ENCODE results near the gene DRD4. TPM values are rescaled to one million over a fixed set of nuclear protein-coding genes. Genes with fewer than 3 reads are reported as not detected.

DRD4 gene
- total and polyA plus RNA-seq, 9 of the 15 experiments (the other 6 are each of a cell fraction or from before 2014, with no cell fraction given), result 0.04 to 0.95 (median 0.21) TPM; not detected in 5

GRCh38 chr11:615504-616319 is 21.4 kb upstream of the DRD4 start, which contains the start of gene IRF7 (continued):
- TF ChIP-seq CEBPG (CRISPR knock-in tag; IDR thresholded peaks at IDR 0.05), result no peak
- no peak for TF ChIP-seq CEBPG (tag; conservative IDR thresholded peaks at IDR 0.05 in 1 of 2, IDR thresholded peaks at IDR 0.05 in 1 of 2)
- no peak for TF ChIP-seq USF2 (CRISPR knock-in tag; IDR thresholded peaks at IDR 0.05)
- 0 out of 4 replicates have a peak, but pooled peaks of 1 of the 2 experiments have one; percentile 25 for TF ChIP-seq ZNF639 (CRISPR knock-in tag; conservative IDR thresholded peaks at IDR 0.05 in 1 of 2, IDR thresholded peaks at IDR 0.05 in 1 of 2)
- TF ChIP-seq PATZ1 (CRISPR knock-in tag; IDR thresholded peaks at IDR 0.05; ENCODE audit: borderline replicate concordance), result no peak
- TF ChIP-seq ATF7 (IDR thresholded peaks at IDR 0.05), result peak; percentile 48; the same call in 1 of the 2 replicates
- TF ChIP-seq STAT5A (IDR thresholded peaks at IDR 0.05; ENCODE audit: borderline replicate concordance, low read length), result no peak
- TF ChIP-seq NFRKB (IDR thresholded peaks at IDR 0.05; ENCODE audit: low read depth), result no peak
- TF ChIP-seq CBFA2T2 (conservative IDR thresholded peaks at IDR 0.05), result no peak
- no peak for TF ChIP-seq HEY1 (CRISPR knock-in tag; IDR thresholded peaks at IDR 0.05; ENCODE audit: borderline replicate concordance)
- TF ChIP-seq ZBTB5 (IDR thresholded peaks at IDR 0.05), result no peak
- no peak for TF ChIP-seq ZNF239 (CRISPR knock-in tag; IDR thresholded peaks at IDR 0.05)
- TF ChIP-seq ZNF124 (CRISPR knock-in tag; IDR thresholded peaks at IDR 0.05), result no peak
